AG09309 (cell line): ENCODE measurements around the gene TAF1B.

Experiments used
- DNase-seq: peaks from one replicate; pipeline ENCODE4 v3.0.0-alpha.2; 2010; ENCODE audit warnings: low read depth
- H3K4me3 ChIP-seq: 2 replicates; pipeline ENCODE4 v1.5.1; 2011; ENCODE audit warnings: mild to moderate bottlenecking, low read depth, low read length, moderate library complexity; ENCODE audit not compliant: control insufficient read depth
- CTCF ChIP-seq: IDR thresholded peaks from 2 replicates; pipeline ENCODE4 v1.5.1; 2011; ENCODE audit warnings: mild to moderate bottlenecking, low read depth, low read length, inconsistent platforms; ENCODE audit not compliant: insufficient read depth, control insufficient read depth; ENCODE audit errors: missing control alignments

TAF1B gene

GRCh38 chr2:9908639-9909038 lies 65.4 kb downstream of the TAF1B start:
- H3K4me3 ChIP-seq = no peak overlapping the region
- no peak for TF ChIP-seq CTCF
- no peak for DNase-seq

GRCh38 chr2:9909106-9909505 lies 65.8 kb downstream of the TAF1B start:
- H3K4me3 ChIP-seq = no peak overlapping the region
- DNase-seq = peak; percentile 42
- no peak for TF ChIP-seq CTCF

GRCh38 chr2:9910699-9911098 lies 67.4 kb downstream of the TAF1B start:
- no peak overlapping the region for H3K4me3 ChIP-seq
- TF ChIP-seq CTCF = no peak
- DNase-seq = no peak

GRCh38 chr2:9912468-9912867 lies 69.2 kb downstream of the TAF1B start:
- no peak for DNase-seq
- no peak for TF ChIP-seq CTCF
- no peak overlapping the region for H3K4me3 ChIP-seq

GRCh38 chr2:9914384-9915065 lies 71.3 kb downstream of the TAF1B start:
- DNase-seq = no peak
- TF ChIP-seq CTCF = no peak

GRCh38 chr2:9918275-9918674 lies 75.0 kb downstream of the TAF1B start:
- TF ChIP-seq CTCF = no peak
- no peak overlapping the region for H3K4me3 ChIP-seq
- DNase-seq = no peak

More at GRCh38 chr2:9914384-9915065, 71.3 kb downstream of the TAF1B start:
- H3K4me3 ChIP-seq = no peak overlapping the region
